ENCODE results near the gene CACNA2D4. TPM values are rescaled to one million over a fixed set of nuclear protein-coding genes. Genes with fewer than 3 reads are reported as not detected.

CACNA2D4 gene
- total and polyA plus RNA-seq, 8 donors, result 1.5 to 6.5 (median 1.9) TPM

- Histone ChIP-seq H3K27me3 (peaks cover 0 to 10% of the 10 kb centered on the region in 2 donors), H3K36me3 (no peaks in the 10 kb centered on the region), H3K4me3 (no peak overlapping the region), H3K9me3 (no peaks in the 10 kb centered on the region), H3K4me1 (no peaks in the 10 kb centered on the region), H3K27ac (no peak overlapping the region)
- DNase-seq (no peak), ATAC-seq (no peak)
- intact Hi-C loops (cut with DNase I), result no loop called here
- TF ChIP-seq, protein P1, sequence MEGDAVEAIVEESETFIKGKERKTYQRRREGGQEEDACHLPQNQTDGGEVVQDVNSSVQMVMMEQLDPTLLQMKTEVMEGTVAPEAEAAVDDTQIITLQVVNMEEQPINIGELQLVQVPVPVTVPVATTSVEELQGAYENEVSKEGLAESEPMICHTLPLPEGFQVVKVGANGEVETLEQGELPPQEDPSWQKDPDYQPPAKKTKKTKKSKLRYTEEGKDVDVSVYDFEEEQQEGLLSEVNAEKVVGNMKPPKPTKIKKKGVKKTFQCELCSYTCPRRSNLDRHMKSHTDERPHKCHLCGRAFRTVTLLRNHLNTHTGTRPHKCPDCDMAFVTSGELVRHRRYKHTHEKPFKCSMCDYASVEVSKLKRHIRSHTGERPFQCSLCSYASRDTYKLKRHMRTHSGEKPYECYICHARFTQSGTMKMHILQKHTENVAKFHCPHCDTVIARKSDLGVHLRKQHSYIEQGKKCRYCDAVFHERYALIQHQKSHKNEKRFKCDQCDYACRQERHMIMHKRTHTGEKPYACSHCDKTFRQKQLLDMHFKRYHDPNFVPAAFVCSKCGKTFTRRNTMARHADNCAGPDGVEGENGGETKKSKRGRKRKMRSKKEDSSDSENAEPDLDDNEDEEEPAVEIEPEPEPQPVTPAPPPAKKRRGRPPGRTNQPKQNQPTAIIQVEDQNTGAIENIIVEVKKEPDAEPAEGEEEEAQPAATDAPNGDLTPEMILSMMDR (IDR thresholded peaks at IDR 0.05), result no peak
Observed at GRCh38 chr12:1881936-1882335, 36.5 kb downstream of the CACNA2D4 start.

DNA sequence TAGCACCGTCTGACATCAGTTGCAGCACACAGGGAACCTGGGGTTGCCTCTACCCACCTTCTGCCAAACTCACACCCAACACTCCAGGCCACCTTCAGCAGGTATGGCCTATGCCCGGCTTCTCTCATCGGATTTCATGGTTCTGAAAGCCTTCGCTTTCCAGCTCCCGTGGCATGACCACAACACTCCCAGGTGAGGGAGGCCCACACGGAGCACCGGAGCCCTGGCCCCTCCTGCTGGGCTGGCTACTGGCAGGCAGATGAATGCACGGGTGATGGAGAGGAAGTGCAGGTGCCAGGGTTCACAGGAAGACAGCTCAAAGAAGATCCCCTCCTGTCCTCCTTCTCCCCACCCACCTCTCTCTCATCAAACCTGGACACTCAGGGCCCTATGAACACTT lies 37.2 kb downstream of the CACNA2D4 start:
- ATAC-seq (no peak), DNase-seq (no peak)
- Histone ChIP-seq H3K27ac (no peak overlapping the region), H3K27me3 (peaks cover 0 to 11% of the 10 kb centered on the region in 2 donors), H3K4me1 (no peaks in the 10 kb centered on the region), H3K36me3 (no peaks in the 10 kb centered on the region), H3K4me3 (no peak overlapping the region), H3K9me3 (no peaks in the 10 kb centered on the region)
- intact Hi-C loops (cut with DNase I), result no loop called here
- TF ChIP-seq, protein P1 (IDR thresholded peaks at IDR 0.05), result no peak

DNA sequence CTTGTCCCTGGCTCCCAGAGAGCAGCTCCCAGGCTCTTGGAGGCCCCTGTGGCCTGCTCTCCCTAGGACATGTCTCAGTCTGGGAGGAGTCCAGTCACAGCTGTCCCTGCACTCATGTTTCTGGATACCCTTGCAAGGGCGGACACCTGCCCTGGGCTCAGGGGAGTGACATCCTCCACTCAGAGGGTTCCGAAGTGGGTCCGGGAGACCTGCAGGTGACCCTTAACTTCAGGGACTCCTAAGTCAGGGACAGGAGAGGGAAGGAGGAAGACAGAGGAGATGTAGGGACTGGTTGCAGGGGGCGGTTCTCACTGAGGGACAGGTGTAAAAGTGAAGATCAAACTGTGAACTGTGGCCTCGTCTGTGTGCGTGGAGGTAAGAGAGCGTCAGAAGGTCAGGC lies 37.6 kb downstream of the CACNA2D4 start:
- TF ChIP-seq, protein P1 (IDR thresholded peaks at IDR 0.05), result no peak
- no peak for ATAC-seq
- peaks cover 0 to 11% of the 10 kb centered on the region in 2 donors for H3K27me3 ChIP-seq

DNA sequence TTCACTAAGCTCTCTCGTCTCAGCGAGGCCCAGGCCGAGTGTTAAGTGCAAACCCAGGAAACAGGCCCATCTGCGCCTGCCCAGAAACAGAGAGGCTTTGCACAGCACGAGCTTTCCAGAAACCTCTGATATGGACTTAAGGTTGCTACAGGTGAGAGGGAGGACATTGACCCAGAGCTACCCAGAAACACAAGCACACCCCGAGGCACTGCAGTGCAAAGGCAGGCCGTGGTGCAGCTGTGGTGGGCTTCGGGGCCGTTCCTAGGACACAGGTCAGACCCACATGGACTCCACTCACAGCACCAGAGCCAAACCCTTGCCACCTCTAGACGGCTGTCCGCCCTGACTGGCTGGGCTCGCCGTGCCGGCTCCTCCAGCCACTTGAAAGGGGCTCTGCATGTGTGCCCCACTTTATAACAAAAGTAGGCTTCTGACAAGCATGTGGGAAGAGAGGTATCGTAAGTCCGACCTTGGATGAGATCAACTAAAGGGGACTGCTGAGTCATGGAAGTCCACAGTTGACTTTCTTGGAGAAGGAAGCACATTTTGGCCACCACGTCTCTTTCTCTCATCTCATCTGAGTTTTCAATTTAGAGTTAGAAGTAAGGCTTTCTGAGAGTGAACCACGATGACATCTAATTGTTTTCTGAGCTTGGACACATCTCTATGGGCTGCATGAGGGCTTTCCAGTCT lies 38.2 kb downstream of the CACNA2D4 start:
- intact Hi-C loops (cut with DNase I), result no loop called here
- DNase-seq (no peak), ATAC-seq (no peak)
- Histone ChIP-seq H3K4me3 (no peak overlapping the region), H3K27me3 (peaks cover 0 to 11% of the 10 kb centered on the region in 2 donors), H3K36me3 (no peaks in the 10 kb centered on the region), H3K9me3 (no peaks in the 10 kb centered on the region), H3K27ac (no peak overlapping the region), H3K4me1 (no peaks in the 10 kb centered on the region)
- TF ChIP-seq, protein P1 (IDR thresholded peaks at IDR 0.05), result no peak

More for the DNA sequence above, 37.6 kb downstream of the CACNA2D4 start:
- intact Hi-C loops (cut with DNase I), result no loop called here
- Histone ChIP-seq H3K36me3 (no peaks in the 10 kb centered on the region), H3K4me1 (no peaks in the 10 kb centered on the region), H3K9me3 (no peaks in the 10 kb centered on the region), H3K27ac (no peak overlapping the region), H3K4me3 (no peak overlapping the region)
- DNase-seq, result no peak

DNA sequence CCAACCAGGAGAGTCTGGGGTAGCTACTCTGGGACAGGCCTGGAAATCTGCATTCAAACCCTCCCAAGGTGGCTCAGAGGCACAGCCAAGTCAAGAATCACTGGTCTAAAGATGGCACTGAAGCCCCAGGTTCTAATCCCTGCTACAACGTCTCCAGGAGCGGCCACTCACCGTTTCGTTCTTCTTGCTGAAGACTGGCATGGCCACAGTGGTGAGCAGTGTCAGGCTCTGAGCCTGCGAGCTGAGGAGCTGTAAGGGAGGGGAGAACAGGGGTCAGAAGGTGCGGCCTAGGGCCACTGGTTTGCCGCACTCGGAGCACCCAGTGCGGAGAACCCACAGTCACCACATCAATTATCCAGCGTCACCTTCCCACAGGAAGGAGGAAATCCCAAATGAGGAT lies 38.8 kb downstream of the CACNA2D4 start:
- Histone ChIP-seq H3K4me3 (no peak overlapping the region), H3K27ac (no peak overlapping the region), H3K4me1 (no peaks in the 10 kb centered on the region), H3K36me3 (no peaks in the 10 kb centered on the region), H3K27me3 (peaks cover 0 to 11% of the 10 kb centered on the region in 2 donors), H3K9me3 (no peaks in the 10 kb centered on the region)
- intact Hi-C loops (cut with DNase I), result no loop called here
- ATAC-seq, result no peak
- TF ChIP-seq, protein P1 (IDR thresholded peaks at IDR 0.05), result no peak
- DNase-seq, result no peak
